ENCODE results near the gene CMC4.

DNA sequence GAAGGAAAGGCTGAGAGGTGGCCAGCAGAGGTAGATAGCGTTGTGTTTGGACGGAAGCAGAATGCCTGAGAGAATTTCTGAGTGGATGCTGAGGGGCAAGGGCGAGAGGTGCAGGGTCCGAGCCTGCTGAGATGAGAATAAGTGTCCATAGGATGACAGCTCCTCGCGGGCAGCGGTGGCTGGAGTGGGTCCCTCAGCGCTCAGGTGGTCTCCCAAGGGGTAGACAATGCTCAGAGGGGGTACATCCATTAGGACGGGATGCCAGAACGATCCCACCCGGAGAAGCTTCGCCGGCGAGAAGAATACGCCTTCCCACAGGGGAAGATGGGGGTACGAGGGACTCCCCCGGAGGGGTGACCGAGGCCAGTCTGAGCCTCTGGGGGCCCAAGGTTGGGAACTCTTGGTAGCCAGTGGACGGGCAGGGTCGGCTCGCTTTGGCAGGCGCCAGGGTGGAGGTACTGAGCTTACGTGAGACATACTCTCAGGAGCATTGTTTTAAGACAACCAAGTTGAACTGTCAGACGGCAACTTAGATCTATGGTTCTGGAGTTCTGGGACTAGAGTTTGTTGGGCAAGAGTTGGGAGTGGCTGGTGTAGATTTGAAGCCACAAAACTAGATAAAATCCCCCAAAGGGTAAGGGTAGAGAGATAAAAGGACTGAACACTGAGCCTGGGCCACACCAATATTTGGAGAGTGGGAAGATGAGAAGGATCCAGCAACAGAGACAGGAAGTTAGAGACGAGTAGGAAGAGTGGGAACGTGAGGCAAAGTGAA, 16.2 kb upstream of the CMC4 start:
- TF ChIP-seq, protein P1, sequence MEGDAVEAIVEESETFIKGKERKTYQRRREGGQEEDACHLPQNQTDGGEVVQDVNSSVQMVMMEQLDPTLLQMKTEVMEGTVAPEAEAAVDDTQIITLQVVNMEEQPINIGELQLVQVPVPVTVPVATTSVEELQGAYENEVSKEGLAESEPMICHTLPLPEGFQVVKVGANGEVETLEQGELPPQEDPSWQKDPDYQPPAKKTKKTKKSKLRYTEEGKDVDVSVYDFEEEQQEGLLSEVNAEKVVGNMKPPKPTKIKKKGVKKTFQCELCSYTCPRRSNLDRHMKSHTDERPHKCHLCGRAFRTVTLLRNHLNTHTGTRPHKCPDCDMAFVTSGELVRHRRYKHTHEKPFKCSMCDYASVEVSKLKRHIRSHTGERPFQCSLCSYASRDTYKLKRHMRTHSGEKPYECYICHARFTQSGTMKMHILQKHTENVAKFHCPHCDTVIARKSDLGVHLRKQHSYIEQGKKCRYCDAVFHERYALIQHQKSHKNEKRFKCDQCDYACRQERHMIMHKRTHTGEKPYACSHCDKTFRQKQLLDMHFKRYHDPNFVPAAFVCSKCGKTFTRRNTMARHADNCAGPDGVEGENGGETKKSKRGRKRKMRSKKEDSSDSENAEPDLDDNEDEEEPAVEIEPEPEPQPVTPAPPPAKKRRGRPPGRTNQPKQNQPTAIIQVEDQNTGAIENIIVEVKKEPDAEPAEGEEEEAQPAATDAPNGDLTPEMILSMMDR (IDR thresholded peaks at IDR 0.05 in 4 of 5, conservative IDR thresholded peaks at IDR 0.05 in 1 of 5) = no peak
- no peak for TF ChIP-seq POLR2A (IDR thresholded peaks at IDR 0.05)

Measured in gastrocnemius medialis (tissue), 4 donors.